ENCODE results near the gene TBCD.
"Not testable (repeated sequence)": the region's sequence is repeated elsewhere in the genome, so short reads cannot be mapped to it uniquely, and the experiment has no call there.

The TBCD gene

DNA sequence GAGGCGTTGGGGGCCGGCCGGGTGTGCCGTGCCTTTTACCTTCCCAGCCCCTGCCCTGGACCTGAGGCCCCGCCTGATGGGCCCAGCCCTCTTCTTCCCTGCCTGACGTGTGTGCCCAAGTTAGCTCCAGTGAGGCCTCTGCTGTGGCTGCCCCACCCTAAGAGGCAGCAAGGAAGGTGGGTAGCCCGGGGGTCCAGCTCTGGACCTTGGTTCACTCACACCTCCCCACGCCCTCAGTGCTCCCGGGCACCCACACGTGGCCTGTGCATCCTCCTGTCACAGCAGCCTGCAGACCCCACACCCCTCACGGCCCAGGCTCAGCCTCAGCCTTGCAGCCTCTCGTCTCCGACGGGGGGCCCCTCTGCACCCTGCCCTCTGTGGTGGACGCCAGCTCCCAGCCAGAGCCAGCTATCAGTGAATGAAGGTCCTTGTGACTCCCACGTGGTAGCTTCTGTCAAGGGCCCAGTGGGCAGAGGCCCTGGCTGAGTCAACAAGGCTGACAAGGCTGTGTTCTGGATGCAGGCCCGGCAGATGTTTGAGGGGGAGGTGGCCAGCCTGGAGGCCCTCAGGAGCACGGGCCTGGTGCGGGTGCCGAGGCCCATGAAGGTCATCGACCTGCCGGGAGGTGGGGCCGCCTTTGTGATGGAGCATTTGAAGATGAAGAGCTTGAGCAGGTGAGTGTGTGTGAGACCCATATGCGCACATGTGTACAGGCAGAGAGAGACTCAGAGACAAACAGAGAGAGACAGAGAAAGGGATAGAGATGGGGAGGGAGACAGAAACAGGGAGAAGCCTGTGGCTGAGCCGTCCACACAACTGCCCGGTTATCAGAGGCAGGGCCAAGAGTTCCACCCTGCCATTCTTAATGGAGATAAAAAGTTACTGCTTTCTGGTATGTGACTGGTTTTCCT lies 13.6 kb upstream of the TBCD start:
- Histone ChIP-seq H2AFZ (ENCODE audit: low read depth, low read length) (no peak overlapping the region), H4K20me1 (ENCODE audit: insufficient read depth, low read length) (no peaks in the 10 kb centered on the region), H3K4me1 (ENCODE audit: low read length) (no peaks in the 10 kb centered on the region), H3K9me3 (ENCODE audit: insufficient read depth, low read length) (peaks cover 9% of the 10 kb centered on the region; the same call in 1 of the 2 replicates), H3K9ac (ENCODE audit: low read length) (no peak overlapping the region), H3K4me3 (ENCODE audit: low read length) (no peak overlapping the region), H3K27me3 (ENCODE audit: low read depth, low read length) (no peaks in the 10 kb centered on the region), H3K27ac (ENCODE audit: low read length) (no peak overlapping the region), H3K79me2 (ENCODE audit: low read length) (no peaks in the 10 kb centered on the region), H3K4me2 (ENCODE audit: low read length) (no peak overlapping the region), H3K36me3 (replicated peaks; ENCODE audit: low read depth, low read length) (peaks cover 36% of the 10 kb centered on the region)
- TF ChIP-seq CTCF (IDR thresholded peaks at IDR 0.05; ENCODE audit: low read depth, low read length), result no peak
- TF ChIP-seq EZH2phosphoT487 (IDR thresholded peaks at IDR 0.05; ENCODE audit: low read depth), result no peak

DNA sequence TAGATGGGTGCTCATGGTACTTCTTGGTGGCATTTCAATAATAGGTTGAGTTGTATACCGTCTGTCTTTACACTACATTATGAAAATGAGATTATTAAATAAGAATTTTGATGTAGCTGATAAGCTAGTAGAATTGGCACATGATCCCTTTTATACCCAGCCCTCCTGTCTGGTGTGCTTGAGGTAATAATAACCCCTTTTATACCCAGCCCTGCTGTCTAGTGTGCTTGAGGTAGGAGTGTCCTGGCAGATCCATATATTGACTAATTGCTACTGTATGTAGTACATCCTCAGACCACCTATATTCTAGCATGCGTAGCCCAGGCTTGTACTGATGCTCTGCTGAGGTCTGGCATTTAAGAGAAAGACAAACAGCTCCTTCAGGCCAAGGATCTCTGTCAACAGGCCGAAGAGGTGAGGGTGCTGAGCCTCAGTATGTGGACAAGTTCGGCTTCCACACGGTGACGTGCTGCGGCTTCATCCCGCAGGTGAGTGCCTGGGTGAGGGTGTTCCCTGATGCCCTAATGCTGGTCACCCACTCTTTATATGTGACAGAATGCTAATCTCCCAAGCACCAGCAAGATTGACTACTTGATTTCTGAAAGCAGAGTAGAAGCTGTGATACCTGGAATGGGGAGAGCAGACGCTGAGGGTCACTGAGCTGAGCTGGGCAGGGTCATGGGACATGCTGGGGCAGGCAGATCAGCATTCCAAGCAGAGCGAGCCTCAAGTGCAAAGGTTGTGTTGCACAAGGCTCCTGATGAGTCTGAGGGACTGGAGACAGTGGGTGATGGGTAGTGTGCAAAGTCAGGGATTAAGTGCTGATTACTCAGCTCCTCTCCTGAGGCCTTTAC lies 10.7 kb upstream of the TBCD start:
- Histone ChIP-seq H3K27ac (ENCODE audit: low read length) (no peak overlapping the region), H3K9ac (ENCODE audit: low read length) (no peak overlapping the region), H3K4me2 (ENCODE audit: low read length) (no peak overlapping the region), H3K27me3 (ENCODE audit: low read depth, low read length) (no peaks in the 10 kb centered on the region), H3K79me2 (ENCODE audit: low read length) (no peaks in the 10 kb centered on the region), H4K20me1 (ENCODE audit: insufficient read depth, low read length) (no peaks in the 10 kb centered on the region), H3K9me3 (ENCODE audit: insufficient read depth, low read length) (peaks cover 5% of the 10 kb centered on the region; the same call in 1 of the 2 replicates), H3K4me3 (ENCODE audit: low read length) (no peak overlapping the region), H3K36me3 (replicated peaks; ENCODE audit: low read depth, low read length) (peaks cover 24% of the 10 kb centered on the region), H3K4me1 (ENCODE audit: low read length) (no peaks in the 10 kb centered on the region), H2AFZ (ENCODE audit: low read depth, low read length) (no peak overlapping the region)
- TF ChIP-seq CTCF (IDR thresholded peaks at IDR 0.05; ENCODE audit: low read depth, low read length) (no peak), EZH2phosphoT487 (IDR thresholded peaks at IDR 0.05; ENCODE audit: low read depth) (no peak)

DNA sequence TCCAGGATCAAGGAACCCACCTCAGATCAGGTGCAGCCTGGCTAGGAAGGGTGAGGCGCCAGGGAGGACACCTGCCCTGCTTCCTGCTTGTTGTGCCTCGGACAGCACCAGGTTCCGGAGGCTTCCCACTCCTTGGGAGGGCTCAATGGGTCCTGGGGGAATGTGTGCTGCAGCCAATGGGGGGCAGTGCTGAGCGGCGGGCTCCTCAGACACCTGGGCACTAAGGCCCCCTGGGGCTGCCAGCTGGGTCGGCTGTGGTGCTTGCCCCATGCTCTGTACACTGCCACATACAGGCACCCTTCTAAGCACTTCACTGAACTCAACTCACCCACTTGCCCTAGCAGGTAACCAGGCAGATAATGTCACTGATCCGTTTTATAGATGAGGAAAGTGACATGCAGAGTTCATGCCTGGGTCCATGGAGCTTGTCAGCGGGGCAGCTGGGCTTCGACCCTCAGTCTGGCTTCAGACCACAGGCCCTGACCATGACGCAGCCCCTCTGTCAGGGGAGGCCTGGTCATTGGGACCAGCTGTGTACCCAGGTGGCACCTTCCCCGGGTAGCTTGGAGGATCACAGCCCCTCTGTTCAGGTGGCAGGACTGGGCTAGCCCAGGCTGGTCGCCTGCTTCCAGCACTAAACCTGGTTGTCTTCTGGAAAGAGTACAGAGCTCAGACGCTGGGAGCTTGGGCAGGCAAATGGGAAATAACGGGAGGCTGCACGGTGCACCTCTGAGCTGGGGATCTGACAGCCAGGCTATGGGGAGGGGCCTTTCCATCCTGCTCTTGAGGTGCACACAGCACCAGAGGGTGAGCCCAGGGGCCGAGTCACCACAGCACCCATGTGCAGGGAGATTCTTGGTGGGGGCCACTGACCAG lies 8.3 kb upstream of the TBCD start:
- H3K4me2 ChIP-seq (ENCODE audit: low read length), result no peak overlapping the region
- no peaks in the 10 kb centered on the region for H4K20me1 ChIP-seq (ENCODE audit: insufficient read depth, low read length)
- H2AFZ ChIP-seq (ENCODE audit: low read depth, low read length), result no peak overlapping the region
- no peaks in the 10 kb centered on the region for H3K27me3 ChIP-seq (ENCODE audit: low read depth, low read length)
- H3K4me3 ChIP-seq (ENCODE audit: low read length), result no peak overlapping the region
- peaks cover 24% of the 10 kb centered on the region for H3K36me3 ChIP-seq (replicated peaks; ENCODE audit: low read depth, low read length)
- H3K79me2 ChIP-seq (ENCODE audit: low read length), result no peaks in the 10 kb centered on the region
- TF ChIP-seq EZH2phosphoT487 (IDR thresholded peaks at IDR 0.05; ENCODE audit: low read depth) (no peak), CTCF (IDR thresholded peaks at IDR 0.05; ENCODE audit: low read depth, low read length) (peak; percentile 20; the same call in 1 of the 2 replicates)
- H3K9ac ChIP-seq (ENCODE audit: low read length), result no peak overlapping the region
- no peak overlapping the region for H3K27ac ChIP-seq (ENCODE audit: low read length)
- peaks cover 5% of the 10 kb centered on the region; the same call in 1 of the 2 replicates for H3K9me3 ChIP-seq (ENCODE audit: insufficient read depth, low read length)
- H3K4me1 ChIP-seq (ENCODE audit: low read length), result no peaks in the 10 kb centered on the region

GRCh38 chr17:82744736-82745135 lies 7.1 kb upstream of the TBCD start:
- not testable (repeated sequence) for H3K79me2 ChIP-seq (ENCODE audit: low read length); H3K4me3 ChIP-seq (ENCODE audit: low read length); H3K4me1 ChIP-seq (ENCODE audit: low read length); H2AFZ ChIP-seq (ENCODE audit: low read depth, low read length); H3K27me3 ChIP-seq (ENCODE audit: low read depth, low read length); H3K9me3 ChIP-seq (ENCODE audit: insufficient read depth, low read length); H4K20me1 ChIP-seq (ENCODE audit: insufficient read depth, low read length); H3K4me2 ChIP-seq (ENCODE audit: low read length); H3K27ac ChIP-seq (ENCODE audit: low read length); H3K9ac ChIP-seq (ENCODE audit: low read length)
- H3K36me3 ChIP-seq (replicated peaks; ENCODE audit: low read depth, low read length), result peaks cover 24% of the 10 kb centered on the region

Data from OCI-LY3 (cell line).